ENCODE measurements around the gene PPP1R15B.

The PPP1R15B gene

GRCh38 chr1:204366759-204367158 is 44.9 kb downstream of the PPP1R15B start:
- no peak for DNase-seq (ENCODE audit: low read depth)

DNA sequence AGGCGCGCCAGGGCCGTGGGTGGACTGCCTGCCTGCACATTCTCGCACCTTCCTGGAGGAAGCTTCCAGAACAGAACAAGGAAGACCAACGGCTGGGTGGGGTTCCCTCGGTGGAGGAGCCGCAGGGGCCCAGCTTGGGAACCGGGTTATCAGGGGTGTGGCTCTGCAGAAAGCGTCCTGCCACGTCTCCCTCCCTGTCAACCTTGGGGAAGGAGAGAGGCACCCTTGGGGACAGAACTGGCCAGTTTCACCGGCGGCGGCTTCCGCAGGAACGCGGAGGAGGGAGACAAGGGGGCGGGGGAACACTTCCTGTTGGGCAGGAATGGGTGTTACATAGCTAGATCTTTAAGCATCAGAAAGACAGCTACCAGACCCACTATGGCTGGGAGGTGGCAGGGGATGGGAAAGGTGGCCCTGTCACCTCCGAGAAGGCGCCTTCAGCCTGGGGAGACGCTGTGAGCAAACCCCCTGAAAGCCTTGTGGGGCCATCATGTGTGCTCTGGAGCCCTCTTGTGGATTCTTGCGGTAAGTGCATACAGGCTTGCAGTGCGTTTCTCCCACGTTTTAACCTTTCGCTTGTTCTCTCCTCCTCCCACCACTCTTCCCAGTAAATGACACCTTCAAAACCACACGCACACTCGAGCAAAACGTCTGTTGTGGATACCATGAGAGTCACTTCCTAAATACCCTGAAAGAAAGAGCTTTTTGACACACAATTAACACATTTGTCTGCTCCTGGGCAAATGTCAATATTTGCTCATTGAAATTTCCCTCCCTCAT is 48.1 kb downstream of the PPP1R15B start:
- peak; percentile 58 for DNase-seq (ENCODE audit: low read depth)

DNA sequence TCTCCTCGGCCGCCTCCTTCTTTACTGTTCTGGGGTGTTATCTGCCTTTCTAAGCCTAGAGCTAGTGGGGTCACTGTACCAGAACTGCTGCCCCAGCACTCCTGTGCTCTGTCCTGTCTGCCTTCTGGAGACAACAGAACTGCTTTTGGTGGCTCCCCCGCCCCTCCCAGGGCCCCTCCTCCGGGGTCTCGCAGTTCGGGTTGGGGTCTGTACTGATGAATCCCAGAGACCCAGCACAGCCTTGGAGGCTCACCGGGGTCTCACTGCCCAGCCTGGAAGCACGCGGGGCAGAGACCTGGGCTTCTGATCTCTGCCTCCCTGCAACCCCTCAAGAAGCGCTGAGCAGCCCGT is 48.7 kb downstream of the PPP1R15B start:
- DNase-seq (ENCODE audit: low read depth), result no peak

- DNase-seq (ENCODE audit: low read depth), result no peak
Observed at GRCh38 chr1:204361781-204362180, 49.8 kb downstream of the PPP1R15B start.

DNA sequence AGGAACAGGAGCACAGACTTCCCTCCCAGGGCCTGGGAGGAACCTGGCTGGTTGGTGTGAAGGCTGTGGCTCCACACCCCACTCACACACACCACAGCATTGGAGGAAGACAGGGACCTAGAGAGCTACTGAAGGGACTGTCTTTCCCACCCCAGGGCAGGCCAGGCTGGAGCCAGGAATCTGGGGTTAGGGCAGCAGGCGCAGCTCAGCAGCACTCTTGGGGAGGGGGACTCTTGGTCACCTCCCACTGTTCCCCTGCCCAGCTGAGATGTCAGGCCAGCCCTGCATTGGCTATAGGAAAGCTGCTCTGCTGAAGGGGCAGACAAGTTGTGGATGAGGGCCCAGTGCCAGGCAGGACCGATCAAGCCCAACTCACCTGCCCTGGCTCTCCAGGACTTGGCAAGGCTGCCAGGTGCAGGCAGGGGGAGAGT is 50.3 kb downstream of the PPP1R15B start:
- no peak for DNase-seq (ENCODE audit: low read depth)

- DNase-seq (ENCODE audit: low read depth), result no peak
Observed at GRCh38 chr1:204360314-204360713, 51.3 kb downstream of the PPP1R15B start.

GRCh38 chr1:204359474-204360255 is 52.0 kb downstream of the PPP1R15B start, which contains the start of gene PLEKHA6:
PLEKHA6 (minus strand) TSS chr1:204359929; CDS start chr1:204273727, 86,202 bp downstream.
- no peak for DNase-seq (ENCODE audit: low read depth)

GRCh38 chr1:204359131-204359473 is 52.5 kb downstream of the PPP1R15B start:
- DNase-seq (ENCODE audit: low read depth), result no peak

GRCh38 chr1:204358605-204359004 is 53.0 kb downstream of the PPP1R15B start:
- DNase-seq (ENCODE audit: low read depth), result no peak

DNA sequence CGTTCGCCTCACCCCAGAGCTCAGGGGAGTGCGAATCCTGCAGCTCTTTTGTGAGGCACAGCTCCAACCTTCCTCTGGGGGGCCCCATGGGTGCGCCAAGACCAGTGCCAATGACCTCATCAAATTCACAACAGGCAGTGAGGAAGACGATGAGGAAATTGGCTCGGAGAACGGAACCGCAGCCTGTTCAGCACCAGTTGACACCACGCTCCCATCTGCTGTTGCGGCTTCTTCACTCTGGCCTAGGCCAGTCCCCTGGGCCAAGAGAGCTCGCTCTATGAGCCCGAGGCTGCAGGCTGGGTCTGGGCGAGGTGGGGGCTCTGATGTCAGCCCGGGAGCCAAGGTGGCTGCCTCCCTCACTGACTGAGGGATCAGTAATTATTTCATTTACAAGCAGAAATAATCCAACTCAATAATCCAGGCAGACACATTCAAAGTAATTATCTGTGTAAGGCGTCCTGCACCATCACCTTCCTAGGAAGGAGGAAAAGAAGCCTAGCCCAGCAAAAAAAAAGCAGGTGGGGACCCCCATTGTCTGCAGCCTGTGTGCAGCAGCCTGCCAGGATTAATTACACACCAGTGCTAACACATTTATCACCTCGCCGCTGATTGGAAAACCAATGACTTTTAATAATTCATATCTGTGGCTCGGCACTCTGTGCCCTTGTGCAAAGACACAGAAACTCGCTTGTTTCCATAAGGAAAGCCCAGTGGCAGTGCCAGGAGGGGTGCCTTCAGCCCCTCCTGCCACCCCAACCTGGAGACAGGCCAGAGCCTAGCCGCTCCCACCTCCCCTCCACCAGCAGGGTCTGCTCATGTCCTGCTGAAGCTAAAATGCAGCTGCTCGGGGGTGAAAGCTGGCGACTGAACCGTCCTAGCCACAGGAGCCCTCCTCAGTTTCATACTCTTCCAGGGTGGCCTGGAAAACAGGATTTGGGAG is 53.8 kb downstream of the PPP1R15B start:
- no peak for DNase-seq (ENCODE audit: low read depth)

DNA sequence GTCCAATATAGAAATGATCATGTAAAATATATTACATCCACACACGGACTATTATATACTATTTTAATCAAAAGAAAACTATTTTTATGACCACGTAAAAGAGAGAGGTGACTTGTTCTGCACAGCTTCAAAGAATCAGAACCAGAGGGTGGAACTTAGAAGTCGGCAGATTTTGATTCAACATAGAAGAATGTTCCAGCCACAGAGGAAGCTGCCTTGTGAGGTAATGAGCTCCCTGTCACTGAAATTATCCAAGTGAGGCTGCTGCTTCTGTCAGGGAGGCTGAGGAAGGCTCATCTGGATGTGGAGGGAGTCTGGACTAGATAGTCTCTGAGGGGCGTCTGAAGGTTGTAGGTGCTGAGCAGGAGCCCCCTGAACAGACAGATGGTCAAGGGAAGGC is 54.6 kb downstream of the PPP1R15B start:
- no peak for DNase-seq (ENCODE audit: low read depth)

- DNase-seq (ENCODE audit: low read depth), result no peak
Observed at GRCh38 chr1:204355913-204356312, 55.7 kb downstream of the PPP1R15B start.

- no peak for DNase-seq (ENCODE audit: low read depth)
Observed at GRCh38 chr1:204354579-204354978, 57.0 kb downstream of the PPP1R15B start.
